Measurements from ENCODE around the gene TOM1. TPM values are rescaled to one million over a fixed set of nuclear protein-coding genes. Genes with fewer than 3 reads are reported as not detected.

The TOM1 gene
- total and polyA plus RNA-seq, 2 donors (not counting 1 experiment from before 2014, with no cell fraction given) = 25.3 to 53.2 TPM

- CTCF ChIA-PET = interaction anchor here (0.7 to 1.7 kb wide), 8 partner anchors 9 to 94 kb away, joined by 3 to 8 read pairs (median 4); partner anchors contain the start of gene TOM1
Observed at GRCh38 chr22:35257321-35258190, 42.1 kb upstream of the TOM1 start, which contains the start of gene HMGXB4. HMGXB4 (plus strand) TSS chr22:35257493; CDS start chr22:35262391, 4,898 bp downstream.

More at GRCh38 chr22:35257321-35258190, 42.1 kb upstream of the TOM1 start, which contains the start of gene HMGXB4:
- intact Hi-C loops (cut with micrococcal nuclease) = loop anchor here (1.0 to 5.0 kb wide), 3 partner anchors 43 to 1270 kb away; partner anchors contain the start of gene EIF3D
- H3K27ac ChIP-seq (ENCODE audit: low read length in 2 of 2) = peak within 1 kb of the TSS; percentile 71 to 91
- Mint-ChIP-seq H3K4me1 (peaks cover 21% of the 10 kb centered on the region), H3K27me3 (no peaks in the 10 kb centered on the region), H3K9me3 (ENCODE audit: insufficient read depth) (no peaks in the 10 kb centered on the region), H3K27ac (peak within 1 kb of the TSS; percentile 94), H3K4me3 (peak within 1 kb of the TSS; percentile 92)
- peaks cover 12 to 15% of the 10 kb centered on the region in 2 donors for H3K4me1 ChIP-seq (ENCODE audit: control insufficient read depth in 2 of 2, insufficient read depth in 2 of 2, low read length in 2 of 2)
- no peaks in the 10 kb centered on the region for H3K9me3 ChIP-seq (ENCODE audit: control extremely low read depth in 1 of 3, control insufficient read depth in 2 of 3, insufficient read depth in 1 of 3, low read length in 2 of 3)
- H2AFZ ChIP-seq (ENCODE audit: insufficient read depth, low read depth, low read length, poor library complexity, severe bottlenecking) = peak within 1 kb of the TSS; percentile 94
- H3K4me2 ChIP-seq (replicated peaks; ENCODE audit: low read depth, low read length, poor library complexity, severe bottlenecking) = peak within 1 kb of the TSS; percentile 83
- peak within 1 kb of the TSS; percentile 95 for H3K9ac ChIP-seq (ENCODE audit: low read length)
- DNase-seq (peak; percentile 93), ATAC-seq (ENCODE audit: low read depth) (peak; percentile 88)
- TF ChIP-seq CTCF (IDR thresholded peaks at IDR 0.05) (peak; percentile 38), EZH2 (IDR thresholded peaks at IDR 0.05; ENCODE audit: borderline replicate concordance, insufficient read depth, low read depth, low read length, poor library complexity, severe bottlenecking) (no peak)
- no peaks in the 10 kb centered on the region for H4K20me1 ChIP-seq (ENCODE audit: control insufficient read depth, insufficient read depth, low read length, poor library complexity, severe bottlenecking)
- peaks cover 0 to 6% of the 10 kb centered on the region in 2 experiments for H3K36me3 ChIP-seq (replicated peaks in 1 of 2; ENCODE audit: control extremely low read depth in 1 of 2, control insufficient read depth in 1 of 2, extremely low read depth in 1 of 2, insufficient read depth in 2 of 2, low read length in 1 of 2)
- WGBS (ENCODE audit: insufficient coverage) = under 1% methylated on average over 83 of the region's 84 CpGs
- peak within 1 kb of the TSS; percentile 64 to 79 (median 71) for H3K4me3 ChIP-seq (ENCODE audit: control extremely low read depth in 1 of 5, extremely low read depth in 1 of 5, insufficient read depth in 1 of 5, low read depth in 2 of 5, low read length in 4 of 5)
- H3K27me3 ChIP-seq (replicated peaks in 1 of 4; ENCODE audit: control extremely low read depth in 1 of 4, control insufficient read depth in 3 of 4, insufficient read depth in 4 of 4, low read length in 3 of 4) = no peaks in the 10 kb centered on the region
- peaks cover 29% of the 10 kb centered on the region for H3K79me2 ChIP-seq (ENCODE audit: control insufficient read depth, insufficient read depth, low read length)
- POLR2A ChIA-PET = interaction anchor here (1.0 to 2.3 kb wide), 3 partner anchors 42 to 153 kb away, joined by 3 to 20 read pairs (median 4); partner anchors contain the start of gene TOM1

All from B cell (primary cell).